Measurements from ENCODE around the gene EDDM3A. TPM values are rescaled to one million over a fixed set of nuclear protein-coding genes. Genes with fewer than 3 reads are reported as not detected.

EDDM3A gene
- total RNA-seq, 3 donors from 2014 or later = not detected

GRCh38 chr14:20775901-20776300 lies 30.2 kb downstream of the EDDM3A start:
- ATAC-seq (no peak), DNase-seq (no peak)
- TF ChIP-seq, protein P1, sequence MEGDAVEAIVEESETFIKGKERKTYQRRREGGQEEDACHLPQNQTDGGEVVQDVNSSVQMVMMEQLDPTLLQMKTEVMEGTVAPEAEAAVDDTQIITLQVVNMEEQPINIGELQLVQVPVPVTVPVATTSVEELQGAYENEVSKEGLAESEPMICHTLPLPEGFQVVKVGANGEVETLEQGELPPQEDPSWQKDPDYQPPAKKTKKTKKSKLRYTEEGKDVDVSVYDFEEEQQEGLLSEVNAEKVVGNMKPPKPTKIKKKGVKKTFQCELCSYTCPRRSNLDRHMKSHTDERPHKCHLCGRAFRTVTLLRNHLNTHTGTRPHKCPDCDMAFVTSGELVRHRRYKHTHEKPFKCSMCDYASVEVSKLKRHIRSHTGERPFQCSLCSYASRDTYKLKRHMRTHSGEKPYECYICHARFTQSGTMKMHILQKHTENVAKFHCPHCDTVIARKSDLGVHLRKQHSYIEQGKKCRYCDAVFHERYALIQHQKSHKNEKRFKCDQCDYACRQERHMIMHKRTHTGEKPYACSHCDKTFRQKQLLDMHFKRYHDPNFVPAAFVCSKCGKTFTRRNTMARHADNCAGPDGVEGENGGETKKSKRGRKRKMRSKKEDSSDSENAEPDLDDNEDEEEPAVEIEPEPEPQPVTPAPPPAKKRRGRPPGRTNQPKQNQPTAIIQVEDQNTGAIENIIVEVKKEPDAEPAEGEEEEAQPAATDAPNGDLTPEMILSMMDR (IDR thresholded peaks at IDR 0.05) = no peak
- Histone ChIP-seq H3K36me3 (ENCODE audit: low read depth) (no peaks in the 10 kb centered on the region), H3K9me3 (no peaks in the 10 kb centered on the region), H3K4me3 (no peak overlapping the region), H3K4me1 (ENCODE audit: low read depth) (peaks cover 3% of the 10 kb centered on the region)
- intact Hi-C loops (cut with DNase I, micrococcal nuclease) = no loop called here

GRCh38 chr14:20781803-20782202 lies 36.1 kb downstream of the EDDM3A start:
- H3K4me1 ChIP-seq (ENCODE audit: low read depth) = peaks cover 27% of the 10 kb centered on the region
- H3K4me3 ChIP-seq = no peak overlapping the region
- ATAC-seq (peak; percentile 39), DNase-seq (peak in 1 of 3 donors; percentile 17)
- no peaks in the 10 kb centered on the region for H3K9me3 ChIP-seq
- H3K36me3 ChIP-seq (ENCODE audit: low read depth) = no peaks in the 10 kb centered on the region
- intact Hi-C loops (cut with DNase I, micrococcal nuclease) = no loop called here
- TF ChIP-seq, protein P1 (IDR thresholded peaks at IDR 0.05) = no peak

DNA sequence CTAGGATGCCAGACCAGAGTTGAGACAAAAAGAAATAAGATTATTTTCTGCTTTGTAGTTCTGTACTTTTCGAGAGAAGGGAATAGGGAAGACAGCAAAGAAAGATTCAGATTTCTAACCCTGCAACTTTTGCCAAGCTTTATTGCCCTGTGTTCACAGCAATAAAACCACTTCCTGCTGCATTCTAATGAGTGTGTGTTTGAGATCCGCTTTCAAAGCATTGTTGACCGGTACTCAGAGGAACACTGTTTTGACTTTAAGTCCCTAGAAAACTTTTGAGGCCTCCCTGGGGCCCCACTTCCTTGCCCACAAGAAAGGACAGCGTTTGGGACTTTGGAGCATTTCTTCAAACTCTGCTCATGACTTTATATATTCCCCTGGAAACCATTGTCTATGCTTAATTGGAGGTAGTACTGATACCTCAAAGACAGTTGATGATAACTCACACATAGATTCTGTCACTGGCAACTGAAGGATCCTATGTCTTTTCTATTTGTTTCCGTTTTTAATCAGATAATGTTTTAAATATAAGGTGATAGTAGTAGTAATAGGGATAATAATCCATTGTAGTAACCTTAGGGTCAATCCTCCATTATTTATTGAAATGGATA lies 36.7 kb downstream of the EDDM3A start:
- ATAC-seq = peak; percentile 93

DNA sequence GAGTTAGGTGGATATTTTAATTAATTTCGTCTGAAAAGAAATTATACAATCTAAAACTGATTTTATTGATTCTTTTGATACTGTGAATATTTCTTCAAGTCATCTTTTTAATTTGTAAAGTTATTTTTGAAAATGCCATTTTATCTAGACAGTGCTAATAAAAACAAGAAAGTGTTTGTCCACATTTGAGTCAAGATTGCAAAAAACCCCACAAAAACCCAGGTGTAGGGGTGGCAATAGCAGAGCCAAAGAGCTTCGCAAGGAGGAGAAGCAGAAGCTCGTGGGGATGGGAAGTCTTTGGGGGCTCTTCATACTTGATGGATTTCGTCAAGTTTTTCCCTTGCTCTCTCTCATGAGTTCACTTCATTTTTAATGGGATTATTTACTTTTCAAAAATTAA lies 41.3 kb downstream of the EDDM3A start:
- H3K9me3 ChIP-seq = no peaks in the 10 kb centered on the region
- peaks cover 16% of the 10 kb centered on the region for H3K4me1 ChIP-seq (ENCODE audit: low read depth)
- H3K4me3 ChIP-seq = no peak overlapping the region
- no peak for DNase-seq
- no peak for ATAC-seq
- TF ChIP-seq, protein P1 (IDR thresholded peaks at IDR 0.05) = no peak
- H3K36me3 ChIP-seq (ENCODE audit: low read depth) = no peaks in the 10 kb centered on the region
- intact Hi-C loops (cut with DNase I, micrococcal nuclease) = no loop called here

More for the DNA sequence above, 36.7 kb downstream of the EDDM3A start:
- Histone ChIP-seq H3K9me3 (no peaks in the 10 kb centered on the region), H3K4me3 (no peak overlapping the region), H3K4me1 (ENCODE audit: low read depth) (peaks cover 27% of the 10 kb centered on the region), H3K36me3 (ENCODE audit: low read depth) (no peaks in the 10 kb centered on the region)
- peak in 1 of 3 donors; percentile 56 for DNase-seq
- intact Hi-C loops (cut with DNase I, micrococcal nuclease) = no loop called here
- TF ChIP-seq, protein P1 (IDR thresholded peaks at IDR 0.05) = no peak

DNA sequence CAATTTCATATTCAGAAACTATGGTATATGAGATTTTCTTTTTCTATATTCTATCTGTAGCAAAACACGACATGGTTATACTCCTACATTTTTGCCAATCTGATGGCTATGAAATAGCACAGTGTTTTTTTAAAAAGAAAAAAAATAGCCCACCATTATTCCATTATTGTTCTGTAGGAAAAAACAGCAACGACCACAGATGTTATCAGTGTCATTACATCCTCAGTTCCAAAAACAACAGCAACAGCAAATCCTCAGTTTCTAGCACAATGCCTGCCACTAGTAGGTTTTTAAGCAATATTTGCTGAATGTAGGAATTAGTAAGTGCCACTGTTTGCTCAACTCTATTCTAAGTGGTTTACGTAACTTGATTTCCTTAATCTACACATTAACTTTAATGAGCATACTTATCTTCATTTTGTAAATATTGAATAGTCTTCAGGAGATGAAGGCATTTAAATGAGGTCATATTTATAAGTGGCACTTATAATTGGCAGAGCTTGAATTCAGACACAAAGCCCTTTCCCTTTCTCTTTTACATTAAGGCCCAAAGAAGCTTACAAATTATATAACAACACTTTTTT lies 43.6 kb downstream of the EDDM3A start:
- Histone ChIP-seq H3K4me1 (ENCODE audit: low read depth) (peaks cover 7% of the 10 kb centered on the region), H3K4me3 (no peak overlapping the region), H3K9me3 (no peaks in the 10 kb centered on the region), H3K36me3 (ENCODE audit: low read depth) (no peaks in the 10 kb centered on the region)
- TF ChIP-seq, protein P1 (IDR thresholded peaks at IDR 0.05) = no peak
- intact Hi-C loops (cut with DNase I, micrococcal nuclease) = no loop called here
- ATAC-seq (peak; percentile 57), DNase-seq (no peak)

Measured in mucosa of descending colon (tissue), 3 donors.